B cell (primary cell): ENCODE results near the gene TMEM185B. TPM values are rescaled to one million over a fixed set of nuclear protein-coding genes. Genes with fewer than 3 reads are reported as not detected.
A peak's percentile ranks its signal among the peaks of the same experiment; 100 is the strongest.

Experiments used
- ATAC-seq: fragments of 200-7000 bp; cut with Tn5 transposase; one replicate; pipeline ENCODE4 v1.10.0; 2021; ENCODE audit warnings: low read depth, mild to moderate bottlenecking, moderate number of reproducible peaks, moderate library complexity
- CTCF ChIA-PET: fragments of 350-600 bp; sonication (Branson Sonifier 250); formaldehyde crosslinking; loops from one replicate; lab custom pipeline; 2021; ENCODE audit warnings: antibody characterized with exemption, inconsistent platforms; lab: Charles Lee
- POLR2A ChIA-PET: fragments of 350-600 bp; sonication (Branson Sonifier 250); formaldehyde crosslinking; loops from one replicate; lab custom pipeline; 2021; ENCODE audit warnings: antibody characterized with exemption; lab: Charles Lee
- DNase-seq: peaks from one replicate; pipeline ENCODE4 v3.0.0; 2013
- H2AFZ ChIP-seq: 2 replicates; pipeline ENCODE4 v1.6.1; 2012; ENCODE audit warnings: mild to moderate bottlenecking, low read depth, low read length; ENCODE audit not compliant: insufficient read depth, poor library complexity, severe bottlenecking
- H3K27ac ChIP-seq, 2 donors: 1 replicate in 1 of 2; 2 replicates in 1 of 2; pipeline ENCODE4 v1.5.1; 2012 to 2013; ENCODE audit warnings: low read length in 2 of 2, mild to moderate bottlenecking in 2 of 2, moderate library complexity in 1 of 2
- H3K27me3 ChIP-seq, 4 experiments: fragments of 200-600 bp in 1 of 4; sonication (generic) in 1 of 4; replicated peaks in 1 of 4; 1 replicate in 2 of 4; 2 replicates in 2 of 4; pipeline versions ENCODE4 v1.6.1 to v1.7.0; 2013 to 2016; ENCODE audit warnings: low read length in 3 of 4, mild to moderate bottlenecking in 2 of 4, mixed read lengths in 1 of 4, moderate library complexity in 1 of 4; ENCODE audit not compliant: insufficient read depth in 4 of 4, control insufficient read depth in 3 of 4; ENCODE audit errors: control extremely low read depth in 1 of 4
- H3K36me3 ChIP-seq, 2 experiments: replicated peaks in 1 of 2; 1 replicate in 1 of 2; 2 replicates in 1 of 2; pipeline versions ENCODE4 v1.6.1 to v1.7.1; 2013; ENCODE audit warnings: low read length in 1 of 2; ENCODE audit not compliant: insufficient read depth in 2 of 2, control insufficient read depth in 1 of 2; ENCODE audit errors: control extremely low read depth in 1 of 2, extremely low read depth in 1 of 2
- H3K4me1 ChIP-seq, 2 donors: fragments of 200-600 bp in 1 of 2; sonication (generic) in 1 of 2; 1 replicate in 1 of 2; 2 replicates in 1 of 2; pipeline versions ENCODE4 v1.5.1 to v1.6.1; 2013 to 2017; ENCODE audit warnings: low read length in 2 of 2; ENCODE audit not compliant: control insufficient read depth in 2 of 2, insufficient read depth in 2 of 2
- H3K4me2 ChIP-seq: replicated peaks from 2 replicates; pipeline ENCODE3; 2012; ENCODE audit warnings: mild to moderate bottlenecking, low read depth, low read length; ENCODE audit not compliant: poor library complexity, severe bottlenecking
- H3K4me3 ChIP-seq, 5 experiments: fragments of 200-600 bp in 1 of 5; sonication (generic) in 1 of 5; 1 replicate in 3 of 5; 2 replicates in 2 of 5; pipeline versions ENCODE4 v1.5.1 to v1.7.0; 2011 to 2016; ENCODE audit warnings: low read length in 4 of 5, mild to moderate bottlenecking in 4 of 5, low read depth in 2 of 5, control low read depth in 1 of 5, moderate library complexity in 1 of 5; ENCODE audit not compliant: insufficient read depth in 1 of 5; ENCODE audit errors: control extremely low read depth in 1 of 5, extremely low read depth in 1 of 5
- H3K79me2 ChIP-seq: fragments of 200-600 bp; sonication (generic); one replicate; pipeline ENCODE4 v1.6.0; 2016; ENCODE audit warnings: low read length; ENCODE audit not compliant: control insufficient read depth, insufficient read depth
- H3K9ac ChIP-seq: fragments of 200-600 bp; sonication (generic); 2 replicates; pipeline ENCODE4 v1.6.1; 2017; ENCODE audit warnings: mild to moderate bottlenecking, low read length, moderate library complexity
- H3K9me3 ChIP-seq, 3 donors: one replicate each; pipeline versions ENCODE4 v1.6.1 to v1.7.1; 2013; ENCODE audit warnings: low read length in 2 of 3; ENCODE audit not compliant: control insufficient read depth in 2 of 3, insufficient read depth in 1 of 3; ENCODE audit errors: control extremely low read depth in 1 of 3
- H4K20me1 ChIP-seq: 2 replicates; pipeline ENCODE4 v1.6.0; 2012; ENCODE audit warnings: mild to moderate bottlenecking, low read length; ENCODE audit not compliant: insufficient read depth, control insufficient read depth, poor library complexity, severe bottlenecking
- H3K27ac Mint-ChIP-seq: one replicate; pipeline ENCODE4 v1.8.0; 2021; ENCODE audit warnings: mixed read lengths
- H3K27me3 Mint-ChIP-seq: one replicate; pipeline ENCODE4 v1.8.0; 2021; ENCODE audit warnings: mixed read lengths
- H3K4me1 Mint-ChIP-seq: one replicate; pipeline ENCODE4 v1.8.0; 2021; ENCODE audit warnings: mixed read lengths
- H3K4me3 Mint-ChIP-seq: one replicate; pipeline ENCODE4 v1.8.0; 2021; ENCODE audit warnings: mixed read lengths
- H3K9me3 Mint-ChIP-seq: one replicate; pipeline ENCODE4 v1.8.0; 2022; ENCODE audit warnings: mixed read lengths; ENCODE audit not compliant: insufficient read depth
- CTCF ChIP-seq: fragments of 200-600 bp; IDR thresholded peaks from one replicate; pipeline ENCODE4 v1.8.0; 2022; ENCODE audit warnings: antibody characterized with exemption, mild to moderate bottlenecking
- EZH2 ChIP-seq: IDR thresholded peaks from 2 replicates; pipeline ENCODE4 v1.6.1; 2012; ENCODE audit warnings: borderline replicate concordance, low read depth, mild to moderate bottlenecking, moderate library complexity, low read length; ENCODE audit not compliant: insufficient read depth, poor library complexity, severe bottlenecking
- WGBS: methylation state at CpG from one replicate; pipeline ENCODE4 v1.1.5; 2013; ENCODE audit warnings: missing lambda C conversion rate; ENCODE audit not compliant: insufficient coverage; 5-methylcytosine and 5-hydroxymethylcytosine counted together
- intact Hi-C: fragments of 100-400 bp; cut with micrococcal nuclease; formaldehyde crosslinking; loops from one replicate; pipeline ENCODE4 v1.10.0; 2022
- polyA plus RNA-seq: library from polyadenylated mRNA; depleted of rRNA; stranded (reverse); fragments of >200 nt; gene quantifications from 2 replicates; pipeline ENCODE4 v1.2.3, GENCODE V29; 2012
- total RNA-seq, 2 donors: library from RNA; stranded (reverse); fragments of 120-200 nt in 1 of 2; gene quantifications; 1 replicate in 1 of 2; 2 replicates in 1 of 2; pipeline versions ENCODE4 v1.2.3 to v1.2.4, GENCODE V29; 2013 to 2022

TMEM185B gene
- total and polyA plus RNA-seq, 2 donors (not counting 1 experiment from before 2014, with no cell fraction given): 29.6 to 36.4 TPM

- WGBS: 0% methylated on average over 12 of the region's 15 CpGs
- Histone ChIP-seq H3K79me2 (peaks cover 34% of the 10 kb centered on the region), H3K4me1 (peaks cover 55 to 57% of the 10 kb centered on the region in 2 donors), H3K36me3 (no peaks in the 10 kb centered on the region), H3K4me3 (peak overlapping the region; percentile 53 to 72 (median 66)), H3K9me3 (no peaks in the 10 kb centered on the region), H3K27ac (peak overlapping the region; percentile 91), H4K20me1 (no peaks in the 10 kb centered on the region), H3K4me2 (peak overlapping the region; percentile 76), H3K27me3 (no peaks in the 10 kb centered on the region), H2AFZ (peak overlapping the region; percentile 83), H3K9ac (peak overlapping the region; percentile 67)
- H3K4me3 Mint-ChIP-seq: peak overlapping the region; percentile 95
- peak overlapping the region; percentile 96 for H3K27ac Mint-ChIP-seq
- DNase-seq (peak; percentile 94), ATAC-seq (peak; percentile 92)
- H3K27me3 Mint-ChIP-seq: no peaks in the 10 kb centered on the region
- intact Hi-C loops: loop anchor here (1.0 to 10.0 kb wide), 12 partner anchors 46 to 532 kb away; partner anchors contain the start of genes EPB41L5, PTPN4, RALB and TMEM177
- no peaks in the 10 kb centered on the region for H3K9me3 Mint-ChIP-seq
- CTCF ChIA-PET: interaction anchor here (0.7 to 6.8 kb wide), 27 partner anchors 10 to 810 kb away, joined by 3 to 174 read pairs (median 5); partner anchors contain the start of genes C2orf76, DBI, EPB41L5 and PTPN4
- H3K4me1 Mint-ChIP-seq: peaks cover 52% of the 10 kb centered on the region
- POLR2A ChIA-PET: interaction anchor here (0.7 to 1.4 kb wide), 5 partner anchors 46 to 418 kb away, joined by 3 to 10 read pairs (median 5); partner anchors contain the start of genes EPB41L5, PTPN4, RALB and TMEM185B
- TF ChIP-seq CTCF (peak; percentile 73), EZH2 (no peak)
Observed at GRCh38 chr2:120177001-120177621, 46.1 kb downstream of the TMEM185B start.

GRCh38 chr2:120176526-120176925 is 46.7 kb downstream of the TMEM185B start:
- Mint-ChIP-seq H3K4me1 (peaks cover 46% of the 10 kb centered on the region), H3K4me3 (peak overlapping the region; percentile 95), H3K9me3 (no peaks in the 10 kb centered on the region), H3K27me3 (no peaks in the 10 kb centered on the region), H3K27ac (peak overlapping the region; percentile 96)
- H3K27me3 ChIP-seq: no peaks in the 10 kb centered on the region
- peak overlapping the region; percentile 67 for H3K9ac ChIP-seq
- H4K20me1 ChIP-seq: no peaks in the 10 kb centered on the region
- H3K4me2 ChIP-seq: peak overlapping the region; percentile 76
- no peak for DNase-seq
- H3K9me3 ChIP-seq: no peaks in the 10 kb centered on the region
- ChIA-PET CTCF (interaction anchor here (0.7 to 6.8 kb wide), 28 partner anchors 12 to 810 kb away, joined by 3 to 174 read pairs (median 5); partner anchors contain the start of genes C2orf76, DBI, EPB41L5 and PTPN4), POLR2A (interaction anchor here (0.6 to 1.4 kb wide), 6 partner anchors 46 to 417 kb away, joined by 3 to 10 read pairs (median 5); partner anchors contain the start of genes EPB41L5, PTPN4, RALB and TMEM185B)
- H3K79me2 ChIP-seq: peaks cover 34% of the 10 kb centered on the region
- H3K36me3 ChIP-seq: no peaks in the 10 kb centered on the region
- WGBS: 0% methylated on average over 1 of the region's 3 CpGs
- H2AFZ ChIP-seq: peak overlapping the region; percentile 83
- peak overlapping the region in 4 of 5 experiments; percentile 59 to 72 (median 68) for H3K4me3 ChIP-seq
- peaks cover 49 to 52% of the 10 kb centered on the region in 2 donors for H3K4me1 ChIP-seq
- no peak for TF ChIP-seq CTCF
- H3K27ac ChIP-seq: peak overlapping the region; percentile 91
- intact Hi-C loops: loop anchor here (5.0 to 10.0 kb wide), 2 partner anchors 349 to 532 kb away; no protein-coding TSS in a partner anchor
- no peak for ATAC-seq
